GM04504 (cell line): ENCODE measurements around the gene SLC22A23.

Experiments used
- DNase-seq: peaks from one replicate; pipeline ENCODE4 v3.0.0-alpha.2; 2012; ENCODE audit warnings: low read depth

Gene SLC22A23

GRCh38 chr6:3296078-3296477, 160.8 kb downstream of the SLC22A23 start:
- no peak for DNase-seq

- no peak for DNase-seq
These were observed 161.7 kb downstream of the SLC22A23 start for GRCh38 chr6:3294921-3295871.

GRCh38 chr6:3294396-3294795, 162.5 kb downstream of the SLC22A23 start:
- DNase-seq, result no peak

- no peak for DNase-seq
These were observed 163.3 kb downstream of the SLC22A23 start for GRCh38 chr6:3293271-3294155.

- DNase-seq, result no peak
These were observed 164.2 kb downstream of the SLC22A23 start for GRCh38 chr6:3292431-3293197.

GRCh38 chr6:3291987-3292386, 164.9 kb downstream of the SLC22A23 start:
- no peak for DNase-seq

GRCh38 chr6:3291346-3291745, 165.5 kb downstream of the SLC22A23 start:
- no peak for DNase-seq

- no peak for DNase-seq
These were observed 166.0 kb downstream of the SLC22A23 start for GRCh38 chr6:3290931-3291211.

- no peak for DNase-seq
These were observed 166.5 kb downstream of the SLC22A23 start for GRCh38 chr6:3290149-3290930.

- no peak for DNase-seq
These were observed 167.2 kb downstream of the SLC22A23 start for GRCh38 chr6:3289664-3290055.

- no peak for DNase-seq
These were observed 167.9 kb downstream of the SLC22A23 start for GRCh38 chr6:3288711-3289663.

- DNase-seq, result no peak
These were observed 168.7 kb downstream of the SLC22A23 start for GRCh38 chr6:3287976-3288707.

GRCh38 chr6:3287308-3287707, 169.5 kb downstream of the SLC22A23 start:
- DNase-seq, result no peak

- DNase-seq, result no peak
These were observed 170.1 kb downstream of the SLC22A23 start for GRCh38 chr6:3286641-3287171.

GRCh38 chr6:3285732-3286131, 171.1 kb downstream of the SLC22A23 start:
- DNase-seq, result no peak

GRCh38 chr6:3285049-3285639, 171.7 kb downstream of the SLC22A23 start:
- no peak for DNase-seq

- DNase-seq, result no peak
These were observed 172.4 kb downstream of the SLC22A23 start for GRCh38 chr6:3284436-3284876.

- no peak for DNase-seq
These were observed 173.0 kb downstream of the SLC22A23 start for GRCh38 chr6:3283641-3284435.
